Breast epithelium (tissue), 3 donors: Measurements from ENCODE around the gene NXN.

Source experiments
- POLR2A ChIP-seq: fragments of 450-650 bp; IDR thresholded peaks from one replicate; pipeline ENCODE4 v1.6.1; 2016; ENCODE audit warnings: antibody characterized with exemption, mild to moderate bottlenecking, moderate library complexity
- TF ChIP-seq, protein P1 (sequence below), 3 donors: fragments of 450-650 bp; IDR thresholded peaks; one replicate each; pipeline ENCODE4 v1.5.1; 2016 to 2017; ENCODE audit warnings: antibody characterized with exemption in 3 of 3, mild to moderate bottlenecking in 3 of 3, moderate library complexity in 3 of 3

DNA sequence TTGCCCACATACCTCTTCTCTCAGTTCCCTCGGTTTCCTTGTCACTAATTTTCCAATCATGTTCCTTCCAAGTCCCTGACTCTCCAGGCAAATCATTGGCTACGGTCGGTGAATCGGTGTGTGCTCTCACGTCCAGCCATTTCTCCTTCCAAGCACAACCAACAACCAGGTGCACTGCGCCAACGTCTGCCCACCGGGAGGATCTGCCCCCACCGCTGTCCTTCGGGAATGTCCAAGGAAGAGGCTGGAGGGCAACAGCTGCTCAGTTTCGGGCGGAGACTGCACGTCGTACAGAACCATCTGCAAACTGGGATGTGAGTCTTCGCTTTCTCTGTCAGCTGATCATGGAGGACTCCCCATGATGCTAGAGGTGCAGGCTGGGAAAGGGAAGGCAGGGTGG, 8.4 kb upstream of the NXN start:
- TF ChIP-seq, protein P1, sequence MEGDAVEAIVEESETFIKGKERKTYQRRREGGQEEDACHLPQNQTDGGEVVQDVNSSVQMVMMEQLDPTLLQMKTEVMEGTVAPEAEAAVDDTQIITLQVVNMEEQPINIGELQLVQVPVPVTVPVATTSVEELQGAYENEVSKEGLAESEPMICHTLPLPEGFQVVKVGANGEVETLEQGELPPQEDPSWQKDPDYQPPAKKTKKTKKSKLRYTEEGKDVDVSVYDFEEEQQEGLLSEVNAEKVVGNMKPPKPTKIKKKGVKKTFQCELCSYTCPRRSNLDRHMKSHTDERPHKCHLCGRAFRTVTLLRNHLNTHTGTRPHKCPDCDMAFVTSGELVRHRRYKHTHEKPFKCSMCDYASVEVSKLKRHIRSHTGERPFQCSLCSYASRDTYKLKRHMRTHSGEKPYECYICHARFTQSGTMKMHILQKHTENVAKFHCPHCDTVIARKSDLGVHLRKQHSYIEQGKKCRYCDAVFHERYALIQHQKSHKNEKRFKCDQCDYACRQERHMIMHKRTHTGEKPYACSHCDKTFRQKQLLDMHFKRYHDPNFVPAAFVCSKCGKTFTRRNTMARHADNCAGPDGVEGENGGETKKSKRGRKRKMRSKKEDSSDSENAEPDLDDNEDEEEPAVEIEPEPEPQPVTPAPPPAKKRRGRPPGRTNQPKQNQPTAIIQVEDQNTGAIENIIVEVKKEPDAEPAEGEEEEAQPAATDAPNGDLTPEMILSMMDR (IDR thresholded peaks at IDR 0.05): no peak
- no peak for TF ChIP-seq POLR2A
